AG04449 (cell line): ENCODE results near the gene UBASH3B.

Experiments used
- CTCF ChIA-PET: fragments of 350-600 bp; formaldehyde crosslinking; extraction: SDS; loops from one replicate; lab custom pipeline; 2021; ENCODE audit warnings: antibody characterized with exemption; lab: Yijun Ruan, JAX
- POLR2A ChIA-PET: fragments of 400-600, 350-600 bp; formaldehyde crosslinking; extraction: SDS; loops from one replicate; lab custom pipeline; 2020; ENCODE audit warnings: antibody characterized with exemption, inconsistent platforms; lab: Yijun Ruan, JAX
- DNase-seq: peaks from one replicate; pipeline ENCODE4 v3.0.0-alpha.2; 2010; ENCODE audit warnings: low read depth, low spot score
- H3K4me3 ChIP-seq: 2 replicates; pipeline ENCODE4 v1.5.1; 2011; ENCODE audit warnings: low read depth, mild to moderate bottlenecking, control low read depth, low read length
- TF ChIP-seq, protein P1 (sequence below): IDR thresholded peaks from one replicate; pipeline ENCODE4 v1.5.1; 2011; ENCODE audit warnings: mild to moderate bottlenecking, moderate library complexity, low read length, control low read depth, inconsistent platforms; ENCODE audit not compliant: insufficient read depth; ENCODE audit errors: missing control alignments

The UBASH3B gene

DNA sequence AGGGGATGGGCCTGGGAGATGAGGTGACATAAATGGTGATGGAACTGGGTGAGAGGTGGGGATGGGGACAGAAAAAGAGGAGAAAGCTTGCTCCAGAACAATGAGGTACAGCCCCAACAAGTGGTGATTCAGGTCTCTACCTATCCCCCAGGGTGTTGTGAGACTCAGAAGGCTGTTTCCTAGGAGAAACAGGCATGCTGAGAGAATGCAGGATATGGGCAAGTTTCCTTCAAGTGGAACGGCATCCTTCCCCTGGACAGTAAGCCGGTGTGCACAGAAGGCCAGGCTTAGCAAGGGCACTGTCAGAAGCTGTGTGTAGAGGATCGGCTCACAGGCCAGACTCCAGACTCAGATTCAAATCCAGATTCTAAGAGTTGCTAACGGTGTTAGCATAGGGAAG is 148.6 kb downstream of the UBASH3B start:
- CTCF ChIA-PET = interaction anchor here (1.0 to 2.3 kb wide), 7 partner anchors 12 to 171 kb away, joined by 3 to 8 read pairs (median 5); no protein-coding TSS in a partner anchor
- POLR2A ChIA-PET = interaction anchor here (0.6 kb wide), 1 partner anchor 23 kb away, joined by 3 read pairs; no protein-coding TSS in a partner anchor
- no peak overlapping the region for H3K4me3 ChIP-seq
- TF ChIP-seq, protein P1, sequence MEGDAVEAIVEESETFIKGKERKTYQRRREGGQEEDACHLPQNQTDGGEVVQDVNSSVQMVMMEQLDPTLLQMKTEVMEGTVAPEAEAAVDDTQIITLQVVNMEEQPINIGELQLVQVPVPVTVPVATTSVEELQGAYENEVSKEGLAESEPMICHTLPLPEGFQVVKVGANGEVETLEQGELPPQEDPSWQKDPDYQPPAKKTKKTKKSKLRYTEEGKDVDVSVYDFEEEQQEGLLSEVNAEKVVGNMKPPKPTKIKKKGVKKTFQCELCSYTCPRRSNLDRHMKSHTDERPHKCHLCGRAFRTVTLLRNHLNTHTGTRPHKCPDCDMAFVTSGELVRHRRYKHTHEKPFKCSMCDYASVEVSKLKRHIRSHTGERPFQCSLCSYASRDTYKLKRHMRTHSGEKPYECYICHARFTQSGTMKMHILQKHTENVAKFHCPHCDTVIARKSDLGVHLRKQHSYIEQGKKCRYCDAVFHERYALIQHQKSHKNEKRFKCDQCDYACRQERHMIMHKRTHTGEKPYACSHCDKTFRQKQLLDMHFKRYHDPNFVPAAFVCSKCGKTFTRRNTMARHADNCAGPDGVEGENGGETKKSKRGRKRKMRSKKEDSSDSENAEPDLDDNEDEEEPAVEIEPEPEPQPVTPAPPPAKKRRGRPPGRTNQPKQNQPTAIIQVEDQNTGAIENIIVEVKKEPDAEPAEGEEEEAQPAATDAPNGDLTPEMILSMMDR = no peak
- DNase-seq = no peak

DNA sequence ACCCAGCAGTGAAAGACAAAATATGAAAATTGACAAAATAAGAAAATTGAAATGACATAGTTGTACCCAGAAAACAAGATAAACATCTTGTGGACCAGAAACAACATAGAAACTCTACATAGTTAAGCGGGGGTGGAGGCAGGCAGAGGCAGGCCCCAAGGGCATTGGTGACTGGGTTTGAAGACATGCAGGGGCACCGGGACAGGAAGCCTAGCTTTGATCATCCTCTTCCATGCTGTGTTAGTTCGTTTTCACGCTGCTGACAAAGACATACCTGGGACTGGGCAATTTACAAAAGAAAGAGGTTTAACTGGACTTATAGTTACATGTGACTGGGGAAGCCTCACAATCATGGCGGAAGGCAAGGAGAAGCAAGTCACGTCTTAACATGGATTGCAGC is 149.3 kb downstream of the UBASH3B start:
- POLR2A ChIA-PET = interaction anchor here (0.6 kb wide), 1 partner anchor 24 kb away, joined by 3 read pairs; no protein-coding TSS in a partner anchor

DNA sequence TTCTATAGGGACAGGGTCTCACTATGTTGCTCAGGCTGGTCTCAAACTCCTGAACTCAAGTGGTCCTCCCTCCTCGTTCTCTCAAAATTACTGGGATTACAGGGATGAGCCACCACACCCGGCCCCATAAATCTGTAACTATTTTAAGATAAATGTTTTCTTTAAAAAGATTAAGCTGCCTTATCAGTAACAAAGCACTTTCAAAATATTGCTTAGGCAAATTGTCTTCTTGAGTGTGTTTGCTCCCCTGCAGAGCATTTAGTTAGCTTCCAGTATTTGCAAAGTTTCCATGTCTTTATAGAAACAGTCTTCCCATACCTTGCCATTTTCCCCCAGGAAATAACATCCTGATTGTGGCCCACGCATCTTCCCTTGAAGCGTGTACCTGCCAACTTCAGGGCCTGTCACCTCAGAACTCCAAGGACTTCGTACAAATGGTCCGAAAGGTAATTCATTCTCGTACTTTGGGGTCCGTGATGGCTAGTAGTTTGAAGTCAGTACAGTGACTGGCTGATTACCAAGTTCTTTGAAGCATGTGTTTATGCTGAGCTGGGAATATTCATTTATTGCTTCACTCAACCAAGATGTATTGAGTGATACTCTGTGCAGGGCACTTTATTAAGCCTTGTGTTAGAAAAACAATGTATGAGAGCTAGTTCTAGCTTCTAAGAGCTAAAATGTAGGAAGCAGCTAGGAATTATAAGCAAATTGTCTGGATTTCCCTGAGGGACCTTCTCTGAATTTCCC is 152.4 kb downstream of the UBASH3B start:
- DNase-seq = no peak
- ChIA-PET POLR2A (no interaction called here), CTCF (interaction anchor here (0.9 to 5.8 kb wide), 11 partner anchors 11 to 213 kb away, joined by 3 to 52 read pairs (median 4); no protein-coding TSS in a partner anchor)
- H3K4me3 ChIP-seq = no peak overlapping the region
- TF ChIP-seq, protein P1 = no peak

More for the DNA sequence above, 149.3 kb downstream of the UBASH3B start:
- TF ChIP-seq, protein P1 = no peak
- no peak for DNase-seq
- CTCF ChIA-PET = interaction anchor here (1.0 to 5.8 kb wide), 9 partner anchors 8 to 176 kb away, joined by 3 to 52 read pairs (median 5); no protein-coding TSS in a partner anchor
- no peak overlapping the region for H3K4me3 ChIP-seq

DNA sequence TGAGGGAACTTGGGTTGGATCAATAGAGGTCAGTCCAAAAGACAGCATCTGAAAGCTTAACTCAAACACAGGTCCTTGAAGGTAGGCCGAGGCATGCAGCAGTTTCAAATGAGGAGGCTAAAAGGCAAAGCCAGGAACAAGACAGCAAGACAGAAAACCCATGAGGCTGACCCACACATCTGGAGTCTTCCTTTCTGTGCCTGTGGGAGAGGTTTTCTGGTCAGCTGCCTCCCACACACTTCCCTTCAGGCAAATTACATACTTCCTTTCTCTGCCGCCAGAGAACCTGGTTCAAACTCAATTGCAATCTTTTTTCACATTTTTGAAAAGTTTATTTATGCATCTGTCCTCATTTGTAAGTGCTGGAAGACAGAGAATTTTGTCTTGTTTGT is 153.0 kb downstream of the UBASH3B start:
- ChIA-PET CTCF (interaction anchor here (0.7 to 5.8 kb wide), 13 partner anchors 8 to 212 kb away, joined by 3 to 52 read pairs (median 4); no protein-coding TSS in a partner anchor), POLR2A (no interaction called here)
- TF ChIP-seq, protein P1 = no peak
- no peak for DNase-seq
- H3K4me3 ChIP-seq = no peak overlapping the region

DNA sequence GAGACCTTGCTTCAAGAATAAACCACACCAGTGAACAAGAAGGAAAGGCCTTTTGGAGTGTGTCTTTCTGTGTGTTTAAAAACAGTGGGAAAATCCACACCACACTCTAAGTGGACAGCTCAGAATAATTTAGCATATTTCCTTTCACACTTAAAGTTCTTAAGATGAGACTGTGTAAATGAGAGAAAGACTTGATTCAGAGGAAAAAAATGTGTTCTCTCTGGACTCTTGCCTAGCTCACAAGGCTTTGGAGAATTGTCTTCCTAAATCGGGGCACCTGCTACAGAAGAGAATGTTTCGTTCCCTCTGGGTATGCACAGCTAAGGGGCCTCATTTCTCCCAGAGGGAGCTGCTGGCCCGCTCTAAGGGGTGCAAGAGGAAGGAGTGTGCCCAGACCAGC is 154.3 kb downstream of the UBASH3B start:
- H3K4me3 ChIP-seq = no peak overlapping the region
- TF ChIP-seq, protein P1 = no peak
- POLR2A ChIA-PET = no interaction called here
- DNase-seq = no peak
- CTCF ChIA-PET = interaction anchor here (0.8 to 5.8 kb wide), 5 partner anchors 13 to 181 kb away, joined by 3 to 52 read pairs (median 5); no protein-coding TSS in a partner anchor

DNA sequence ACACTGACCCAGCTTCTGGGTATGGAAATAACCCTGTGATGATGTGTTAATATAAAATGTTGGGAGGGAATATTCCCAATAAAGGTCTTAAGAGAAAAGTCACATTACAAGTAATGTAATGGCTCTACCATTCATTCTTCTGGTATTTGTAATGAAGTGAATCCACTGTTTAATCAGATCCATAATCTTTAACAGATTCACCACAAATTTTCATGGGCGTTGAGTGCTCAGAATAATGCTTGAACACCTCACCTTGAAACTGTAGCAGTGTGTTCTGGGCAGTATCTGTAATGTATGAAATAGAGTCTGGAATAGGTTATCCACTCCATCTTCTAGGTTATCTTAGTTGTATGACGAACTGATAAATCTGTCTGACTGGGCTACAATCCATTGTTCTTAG is 156.2 kb downstream of the UBASH3B start:
- ChIA-PET CTCF (interaction anchor here (2.4 kb wide), 1 partner anchor 30 kb away, joined by 6 read pairs; no protein-coding TSS in a partner anchor), POLR2A (no interaction called here)
- DNase-seq = no peak

More for the DNA sequence above, 156.2 kb downstream of the UBASH3B start:
- H3K4me3 ChIP-seq = no peak overlapping the region
- TF ChIP-seq, protein P1 = no peak
